Upper lobe of right lung (tissue), 1 donor: Measurements from ENCODE around the gene ZNF366. TPM values are rescaled to one million over a fixed set of nuclear protein-coding genes. Genes with fewer than 3 reads are reported as not detected.
A peak's percentile ranks its signal among the peaks of the same experiment; 100 is the strongest.

ENCODE experiments used
- ATAC-seq: fragments of 200-7000 bp; cut with Tn5 transposase; one replicate; pipeline ENCODE4 v1.9.1; 2020; ENCODE audit warnings: mild to moderate bottlenecking, moderate library complexity
- DNase-seq: peaks from one replicate; pipeline ENCODE4 v3.0.0-alpha.2; 2020
- H3K27ac ChIP-seq: fragments of 200-600 bp; one replicate; pipeline ENCODE4 v1.8.0; 2022
- H3K27me3 ChIP-seq: fragments of 200-600 bp; one replicate; pipeline ENCODE4 v1.8.0; 2022; ENCODE audit warnings: mild to moderate bottlenecking
- H3K36me3 ChIP-seq: fragments of 200-600 bp; one replicate; pipeline ENCODE4 v1.8.0; 2022
- H3K4me1 ChIP-seq: fragments of 200-600 bp; one replicate; pipeline ENCODE4 v1.8.0; 2022
- H3K4me3 ChIP-seq: fragments of 200-600 bp; one replicate; pipeline ENCODE4 v1.8.0; 2022; ENCODE audit warnings: mild to moderate bottlenecking
- H3K9me3 ChIP-seq: fragments of 200-600 bp; one replicate; pipeline ENCODE4 v1.8.0; 2022
- intact Hi-C: fragments of 100-400 bp; cut with DNase I; formaldehyde crosslinking; loops from one replicate; pipeline ENCODE4 v1.11.0; 2022
- total RNA-seq: library from RNA; stranded (reverse); fragmentation: NEBNext Ultra II Directional; extraction: Animal tissue kit (Norgen Biotek cat#: 25700); gene quantifications from one replicate; pipeline ENCODE4 v1.2.1, GENCODE V29; 2021
- TF ChIP-seq, protein P1 (sequence below): fragments of 200-600 bp; IDR thresholded peaks from one replicate; pipeline ENCODE4 v1.8.0; 2022; ENCODE audit warnings: antibody characterized with exemption
- donor health status: DM: no; HTN: yes; CAD: no; lungs with severe emphysema.

Gene ZNF366
- total RNA-seq, 1 donor from 2014 or later, result 12.2 TPM

- intact Hi-C loops, result no loop called here
- no peaks in the 10 kb centered on the region for H3K9me3 ChIP-seq
- no peak overlapping the region for H3K27ac ChIP-seq
- H3K4me1 ChIP-seq, result no peaks in the 10 kb centered on the region
- ATAC-seq (peak; percentile 52), DNase-seq (no peak)
- no peaks in the 10 kb centered on the region for H3K36me3 ChIP-seq
- H3K27me3 ChIP-seq, result no peaks in the 10 kb centered on the region
- no peak overlapping the region for H3K4me3 ChIP-seq
- TF ChIP-seq, protein P1, sequence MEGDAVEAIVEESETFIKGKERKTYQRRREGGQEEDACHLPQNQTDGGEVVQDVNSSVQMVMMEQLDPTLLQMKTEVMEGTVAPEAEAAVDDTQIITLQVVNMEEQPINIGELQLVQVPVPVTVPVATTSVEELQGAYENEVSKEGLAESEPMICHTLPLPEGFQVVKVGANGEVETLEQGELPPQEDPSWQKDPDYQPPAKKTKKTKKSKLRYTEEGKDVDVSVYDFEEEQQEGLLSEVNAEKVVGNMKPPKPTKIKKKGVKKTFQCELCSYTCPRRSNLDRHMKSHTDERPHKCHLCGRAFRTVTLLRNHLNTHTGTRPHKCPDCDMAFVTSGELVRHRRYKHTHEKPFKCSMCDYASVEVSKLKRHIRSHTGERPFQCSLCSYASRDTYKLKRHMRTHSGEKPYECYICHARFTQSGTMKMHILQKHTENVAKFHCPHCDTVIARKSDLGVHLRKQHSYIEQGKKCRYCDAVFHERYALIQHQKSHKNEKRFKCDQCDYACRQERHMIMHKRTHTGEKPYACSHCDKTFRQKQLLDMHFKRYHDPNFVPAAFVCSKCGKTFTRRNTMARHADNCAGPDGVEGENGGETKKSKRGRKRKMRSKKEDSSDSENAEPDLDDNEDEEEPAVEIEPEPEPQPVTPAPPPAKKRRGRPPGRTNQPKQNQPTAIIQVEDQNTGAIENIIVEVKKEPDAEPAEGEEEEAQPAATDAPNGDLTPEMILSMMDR, result peak; percentile 36
Observed at GRCh38 chr5:72394688-72395087, 112.5 kb downstream of the ZNF366 start.

- intact Hi-C loops, result no loop called here
- H3K4me1 ChIP-seq, result peaks cover 4% of the 10 kb centered on the region
- ATAC-seq (no peak), DNase-seq (no peak)
- H3K36me3 ChIP-seq, result no peaks in the 10 kb centered on the region
- no peaks in the 10 kb centered on the region for H3K9me3 ChIP-seq
- H3K27me3 ChIP-seq, result no peaks in the 10 kb centered on the region
- H3K27ac ChIP-seq, result no peak overlapping the region
- TF ChIP-seq, protein P1, result no peak
- no peak overlapping the region for H3K4me3 ChIP-seq
Observed at GRCh38 chr5:72393052-72393451, 114.2 kb downstream of the ZNF366 start.

Other genes starting within 250 kb of the ZNF366 start
- 34.2 TPM for gene MRPS27, start 187.2 kb downstream of the ZNF366 start, total RNA-seq
- gene PTCD2, start 187.0 kb downstream of the ZNF366 start, total RNA-seq, result 6.5 TPM